ENCODE measurements around the gene SMG6.
A peak's percentile ranks its signal among the peaks of the same experiment; 100 is the strongest.

SMG6 gene

GRCh38 chr17:2054262-2054511 lies 249.4 kb downstream of the SMG6 start:
- H3K79me1 ChIP-seq (replicated peaks; ENCODE audit: low read length, poor library complexity, severe bottlenecking): peaks cover 6% of the 10 kb centered on the region
- peak overlapping the region; percentile 68 for H2BK120ac ChIP-seq (ENCODE audit: low read depth, low read length)
- 13% methylated on average over 16 of the region's 16 CpGs for WGBS
- H4K91ac ChIP-seq (ENCODE audit: low read length): peak overlapping the region; percentile 78
- H3K9ac ChIP-seq (ENCODE audit: low read length): peak overlapping the region; percentile 80
- no peak overlapping the region for H2AFZ ChIP-seq (ENCODE audit: low read depth, low read length)
- H3K23ac ChIP-seq (ENCODE audit: low read length in 2 of 2): peak overlapping the region in 1 of 2 experiments; percentile 9
- peak overlapping the region in 1 of 2 experiments; percentile 7 for H3K4ac ChIP-seq (ENCODE audit: low read depth in 1 of 2, low read length in 2 of 2)
- no peak overlapping the region for H3K27ac ChIP-seq (ENCODE audit: low read length, poor library complexity, severe bottlenecking)
- H3K4me1 ChIP-seq (ENCODE audit: control insufficient read depth, insufficient read depth, low read depth, low read length): peaks cover 43% of the 10 kb centered on the region
- H3K4me2 ChIP-seq (ENCODE audit: low read length, poor library complexity, severe bottlenecking): peak overlapping the region; percentile 92
- peak overlapping the region; percentile 62 to 75 for H3K4me3 ChIP-seq (ENCODE audit: insufficient read depth in 1 of 2, low read depth in 1 of 2, low read length in 2 of 2)
- peak overlapping the region; percentile 67 for H2BK15ac ChIP-seq (ENCODE audit: low read depth, poor library complexity, severe bottlenecking)
- no peak overlapping the region for H4K8ac ChIP-seq (ENCODE audit: low read length)
- H2BK5ac ChIP-seq (ENCODE audit: low read depth, low read length, poor library complexity, severe bottlenecking): no peak overlapping the region
- no peak overlapping the region for H2AK5ac ChIP-seq (ENCODE audit: low read length, severe bottlenecking)
- no peak overlapping the region for H3K14ac ChIP-seq (ENCODE audit: low read length in 2 of 2)
- peaks cover 0 to 30% of the 10 kb centered on the region in 2 experiments for H3K36me3 ChIP-seq (ENCODE audit: control insufficient read depth in 1 of 2, insufficient read depth in 2 of 2, low read depth in 1 of 2, low read length in 2 of 2)
- DNase-seq: no peak
- peak overlapping the region in 1 of 2 experiments; percentile 47 for H2BK12ac ChIP-seq (ENCODE audit: low read length in 2 of 2)
- no peaks in the 10 kb centered on the region for H3K27me3 ChIP-seq (ENCODE audit: control insufficient read depth in 1 of 2, insufficient read depth in 1 of 2, low read length in 2 of 2)
- H3K18ac ChIP-seq (ENCODE audit: low read depth in 1 of 2, low read length in 2 of 2): peak overlapping the region; percentile 81 to 89
- H3K9me3 ChIP-seq (ENCODE audit: control insufficient read depth, low read length): no peaks in the 10 kb centered on the region

- Histone ChIP-seq H3K9ac (ENCODE audit: low read length) (peak overlapping the region; percentile 80), H3K18ac (ENCODE audit: low read depth in 1 of 2, low read length in 2 of 2) (peak overlapping the region; percentile 81 to 89), H3K23ac (ENCODE audit: low read length in 2 of 2) (peak overlapping the region in 1 of 2 experiments; percentile 9), H4K91ac (ENCODE audit: low read length) (peak overlapping the region; percentile 78), H3K27me3 (ENCODE audit: control insufficient read depth in 1 of 2, insufficient read depth in 1 of 2, low read length in 2 of 2) (no peaks in the 10 kb centered on the region), H2BK12ac (ENCODE audit: low read length in 2 of 2) (peak overlapping the region; percentile 55 to 66), H3K9me3 (ENCODE audit: control insufficient read depth, low read length) (no peaks in the 10 kb centered on the region), H3K4me3 (ENCODE audit: insufficient read depth in 1 of 2, low read depth in 1 of 2, low read length in 2 of 2) (peak overlapping the region; percentile 62 to 75), H2BK5ac (ENCODE audit: low read depth, low read length, poor library complexity, severe bottlenecking) (no peak overlapping the region), H3K36me3 (ENCODE audit: control insufficient read depth in 1 of 2, insufficient read depth in 2 of 2, low read depth in 1 of 2, low read length in 2 of 2) (peaks cover 0 to 24% of the 10 kb centered on the region in 2 experiments), H2AK5ac (ENCODE audit: low read length, severe bottlenecking) (no peak overlapping the region), H3K14ac (ENCODE audit: low read length in 2 of 2) (peak overlapping the region in 1 of 2 experiments; percentile 22), H2AFZ (ENCODE audit: low read depth, low read length) (no peak overlapping the region), H2BK120ac (ENCODE audit: low read depth, low read length) (peak overlapping the region; percentile 68), H2BK15ac (ENCODE audit: low read depth, poor library complexity, severe bottlenecking) (peak overlapping the region; percentile 67), H3K79me1 (replicated peaks; ENCODE audit: low read length, poor library complexity, severe bottlenecking) (peaks cover 6% of the 10 kb centered on the region), H3K4ac (ENCODE audit: low read depth in 1 of 2, low read length in 2 of 2) (peak overlapping the region in 1 of 2 experiments; percentile 45), H3K27ac (ENCODE audit: low read length, poor library complexity, severe bottlenecking) (no peak overlapping the region), H3K4me1 (ENCODE audit: control insufficient read depth, insufficient read depth, low read depth, low read length) (peaks cover 45% of the 10 kb centered on the region), H3K4me2 (ENCODE audit: low read length, poor library complexity, severe bottlenecking) (peak overlapping the region; percentile 92), H4K8ac (ENCODE audit: low read length) (peak overlapping the region; percentile 28)
- peak; percentile 86 for DNase-seq
- 9% methylated on average over 56 of the region's 84 CpGs for WGBS
These were observed 250.0 kb downstream of the SMG6 start for GRCh38 chr17:2053380-2054261.

- H2BK12ac ChIP-seq (ENCODE audit: low read length in 2 of 2): no peak overlapping the region
- H4K8ac ChIP-seq (ENCODE audit: low read length): no peak overlapping the region
- H2BK15ac ChIP-seq (ENCODE audit: low read depth, poor library complexity, severe bottlenecking): no peak overlapping the region
- H3K4ac ChIP-seq (ENCODE audit: low read depth in 1 of 2, low read length in 2 of 2): no peak overlapping the region
- WGBS: 62% methylated on average over 13 of the region's 14 CpGs
- no peak overlapping the region for H2BK5ac ChIP-seq (ENCODE audit: low read depth, low read length, poor library complexity, severe bottlenecking)
- no peaks in the 10 kb centered on the region for H3K27me3 ChIP-seq (ENCODE audit: control insufficient read depth in 1 of 2, insufficient read depth in 1 of 2, low read length in 2 of 2)
- H3K9me3 ChIP-seq (ENCODE audit: control insufficient read depth, low read length): no peaks in the 10 kb centered on the region
- no peak overlapping the region for H3K9ac ChIP-seq (ENCODE audit: low read length)
- no peak overlapping the region for H3K23ac ChIP-seq (ENCODE audit: low read length in 2 of 2)
- no peak overlapping the region for H4K91ac ChIP-seq (ENCODE audit: low read length)
- peaks cover 43% of the 10 kb centered on the region for H3K4me1 ChIP-seq (ENCODE audit: control insufficient read depth, insufficient read depth, low read depth, low read length)
- no peak overlapping the region for H2AK5ac ChIP-seq (ENCODE audit: low read length, severe bottlenecking)
- H2AFZ ChIP-seq (ENCODE audit: low read depth, low read length): no peak overlapping the region
- DNase-seq: no peak
- H2BK120ac ChIP-seq (ENCODE audit: low read depth, low read length): no peak overlapping the region
- H3K79me1 ChIP-seq (replicated peaks; ENCODE audit: low read length, poor library complexity, severe bottlenecking): peaks cover 2% of the 10 kb centered on the region
- no peak overlapping the region for H3K4me2 ChIP-seq (ENCODE audit: low read length, poor library complexity, severe bottlenecking)
- H3K14ac ChIP-seq (ENCODE audit: low read length in 2 of 2): no peak overlapping the region
- no peak overlapping the region for H3K27ac ChIP-seq (ENCODE audit: low read length, poor library complexity, severe bottlenecking)
- H3K18ac ChIP-seq (ENCODE audit: low read depth in 1 of 2, low read length in 2 of 2): no peak overlapping the region
- no peak overlapping the region for H3K4me3 ChIP-seq (ENCODE audit: insufficient read depth in 1 of 2, low read depth in 1 of 2, low read length in 2 of 2)
- H3K36me3 ChIP-seq (ENCODE audit: control insufficient read depth in 1 of 2, insufficient read depth in 2 of 2, low read depth in 1 of 2, low read length in 2 of 2): peaks cover 0 to 8% of the 10 kb centered on the region in 2 experiments
These were observed 251.5 kb downstream of the SMG6 start for GRCh38 chr17:2051933-2052559.
